ENCODE measurements around the gene FGD2. TPM values are rescaled to one million over a fixed set of nuclear protein-coding genes. Genes with fewer than 3 reads are reported as not detected.

The FGD2 gene
- total RNA-seq, 1 donor from 2014 or later, result not detected

DNA sequence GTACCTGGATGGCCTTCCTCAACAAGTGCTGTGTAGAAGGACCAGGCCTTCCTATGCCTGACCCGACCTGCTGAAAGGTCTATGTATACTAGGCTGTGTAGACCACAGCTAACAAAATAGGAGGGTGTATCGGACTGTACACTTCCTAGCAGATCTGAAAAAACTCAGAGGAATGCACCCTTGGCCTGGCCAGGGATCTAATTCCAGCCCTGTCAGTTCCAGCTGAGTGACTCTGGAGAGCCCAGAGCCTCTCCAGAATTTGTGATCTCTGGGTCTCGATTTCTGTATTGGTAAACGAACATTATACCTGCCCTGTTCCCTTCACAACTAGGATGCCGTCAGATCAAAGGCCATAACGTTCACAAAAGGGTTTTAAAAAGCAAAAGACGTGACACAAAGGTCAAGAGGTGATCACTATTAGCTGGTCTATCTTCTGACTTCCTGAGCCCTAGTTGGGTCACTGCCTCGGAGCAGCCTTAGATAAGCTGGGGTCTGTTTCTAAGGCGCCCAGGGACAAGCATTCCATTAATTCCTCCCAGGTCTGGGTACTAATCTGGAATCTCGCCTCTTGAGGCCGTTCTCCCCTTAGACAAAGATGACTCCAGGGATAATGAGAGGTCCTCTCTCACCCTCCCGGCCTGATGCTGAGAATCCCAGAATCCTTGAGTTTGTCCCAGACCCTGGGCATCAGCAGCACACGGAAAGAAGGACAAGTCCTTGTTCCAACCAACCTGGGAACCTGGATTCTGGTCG lies 33.4 kb upstream of the FGD2 start:
- Mint-ChIP-seq H3K4me1 (ENCODE audit: unreplicated experiment) (peaks cover 6% of the 10 kb centered on the region), H3K36me3 (ENCODE audit: unreplicated experiment) (peaks cover 65% of the 10 kb centered on the region), H3K27me3 (ENCODE audit: unreplicated experiment) (no peaks in the 10 kb centered on the region), H3K9me3 (ENCODE audit: unreplicated experiment) (no peaks in the 10 kb centered on the region), H3K27ac (ENCODE audit: unreplicated experiment) (no peak overlapping the region), H3K4me3 (ENCODE audit: unreplicated experiment) (no peak overlapping the region)
- DNase-seq (ENCODE audit: extremely low spot score, unreplicated experiment), result no peak
- TF ChIP-seq, protein P1, sequence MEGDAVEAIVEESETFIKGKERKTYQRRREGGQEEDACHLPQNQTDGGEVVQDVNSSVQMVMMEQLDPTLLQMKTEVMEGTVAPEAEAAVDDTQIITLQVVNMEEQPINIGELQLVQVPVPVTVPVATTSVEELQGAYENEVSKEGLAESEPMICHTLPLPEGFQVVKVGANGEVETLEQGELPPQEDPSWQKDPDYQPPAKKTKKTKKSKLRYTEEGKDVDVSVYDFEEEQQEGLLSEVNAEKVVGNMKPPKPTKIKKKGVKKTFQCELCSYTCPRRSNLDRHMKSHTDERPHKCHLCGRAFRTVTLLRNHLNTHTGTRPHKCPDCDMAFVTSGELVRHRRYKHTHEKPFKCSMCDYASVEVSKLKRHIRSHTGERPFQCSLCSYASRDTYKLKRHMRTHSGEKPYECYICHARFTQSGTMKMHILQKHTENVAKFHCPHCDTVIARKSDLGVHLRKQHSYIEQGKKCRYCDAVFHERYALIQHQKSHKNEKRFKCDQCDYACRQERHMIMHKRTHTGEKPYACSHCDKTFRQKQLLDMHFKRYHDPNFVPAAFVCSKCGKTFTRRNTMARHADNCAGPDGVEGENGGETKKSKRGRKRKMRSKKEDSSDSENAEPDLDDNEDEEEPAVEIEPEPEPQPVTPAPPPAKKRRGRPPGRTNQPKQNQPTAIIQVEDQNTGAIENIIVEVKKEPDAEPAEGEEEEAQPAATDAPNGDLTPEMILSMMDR (IDR thresholded peaks at IDR 0.05), result no peak

DNA sequence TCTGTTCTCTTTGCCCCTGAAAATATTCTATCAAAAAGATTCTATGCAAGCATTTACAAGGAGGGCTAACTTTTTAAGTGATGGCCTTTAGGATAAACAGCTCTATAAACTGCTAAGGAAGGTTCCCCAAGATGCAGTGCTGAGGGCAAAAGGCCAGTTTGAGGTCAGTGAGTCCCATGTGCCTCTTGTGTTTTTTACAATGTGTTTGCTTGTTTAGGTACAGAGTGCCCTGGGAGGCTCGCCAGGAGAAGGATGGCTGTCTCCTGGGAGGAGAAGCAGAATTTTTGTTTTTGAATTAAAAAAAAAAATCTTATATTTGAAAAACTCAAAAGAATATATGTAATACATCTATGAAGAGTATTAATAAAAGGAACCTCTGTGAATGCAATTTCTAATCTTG lies 32.3 kb upstream of the FGD2 start:
- Mint-ChIP-seq H3K4me1 (ENCODE audit: unreplicated experiment) (peaks cover 6% of the 10 kb centered on the region), H3K4me3 (ENCODE audit: unreplicated experiment) (no peak overlapping the region), H3K27ac (ENCODE audit: unreplicated experiment) (no peak overlapping the region), H3K27me3 (ENCODE audit: unreplicated experiment) (no peaks in the 10 kb centered on the region), H3K9me3 (ENCODE audit: unreplicated experiment) (no peaks in the 10 kb centered on the region), H3K36me3 (ENCODE audit: unreplicated experiment) (peaks cover 66% of the 10 kb centered on the region)
- no peak for DNase-seq (ENCODE audit: extremely low spot score, unreplicated experiment)
- TF ChIP-seq, protein P1 (IDR thresholded peaks at IDR 0.05), result no peak

DNA sequence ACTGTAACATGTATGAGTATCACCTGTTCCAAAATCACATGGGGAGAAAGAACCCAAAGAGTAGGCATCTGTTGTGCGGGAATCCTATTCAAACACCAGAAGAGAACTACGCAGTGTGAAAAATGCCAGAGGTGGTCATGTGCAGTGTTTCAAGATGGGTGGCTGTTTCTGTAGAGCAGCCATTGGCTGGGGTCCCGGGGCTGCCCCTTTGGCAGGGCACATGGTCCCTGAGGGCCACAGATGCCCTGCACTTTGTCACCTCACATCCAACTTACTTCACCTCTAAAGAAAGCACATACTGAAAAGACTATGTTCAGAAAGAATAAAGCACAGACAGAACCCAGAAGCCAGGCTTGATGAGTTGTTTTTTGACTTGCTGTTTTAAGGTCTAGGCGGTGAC lies 31.8 kb upstream of the FGD2 start:
- TF ChIP-seq, protein P1 (IDR thresholded peaks at IDR 0.05), result no peak
- H3K36me3 Mint-ChIP-seq (ENCODE audit: unreplicated experiment), result peaks cover 62% of the 10 kb centered on the region
- no peak for DNase-seq (ENCODE audit: extremely low spot score, unreplicated experiment)
- H3K4me3 Mint-ChIP-seq (ENCODE audit: unreplicated experiment), result no peak overlapping the region
- no peak overlapping the region for H3K27ac Mint-ChIP-seq (ENCODE audit: unreplicated experiment)
- H3K9me3 Mint-ChIP-seq (ENCODE audit: unreplicated experiment), result no peaks in the 10 kb centered on the region
- no peaks in the 10 kb centered on the region for H3K27me3 Mint-ChIP-seq (ENCODE audit: unreplicated experiment)
- H3K4me1 Mint-ChIP-seq (ENCODE audit: unreplicated experiment), result peaks cover 4% of the 10 kb centered on the region

DNA sequence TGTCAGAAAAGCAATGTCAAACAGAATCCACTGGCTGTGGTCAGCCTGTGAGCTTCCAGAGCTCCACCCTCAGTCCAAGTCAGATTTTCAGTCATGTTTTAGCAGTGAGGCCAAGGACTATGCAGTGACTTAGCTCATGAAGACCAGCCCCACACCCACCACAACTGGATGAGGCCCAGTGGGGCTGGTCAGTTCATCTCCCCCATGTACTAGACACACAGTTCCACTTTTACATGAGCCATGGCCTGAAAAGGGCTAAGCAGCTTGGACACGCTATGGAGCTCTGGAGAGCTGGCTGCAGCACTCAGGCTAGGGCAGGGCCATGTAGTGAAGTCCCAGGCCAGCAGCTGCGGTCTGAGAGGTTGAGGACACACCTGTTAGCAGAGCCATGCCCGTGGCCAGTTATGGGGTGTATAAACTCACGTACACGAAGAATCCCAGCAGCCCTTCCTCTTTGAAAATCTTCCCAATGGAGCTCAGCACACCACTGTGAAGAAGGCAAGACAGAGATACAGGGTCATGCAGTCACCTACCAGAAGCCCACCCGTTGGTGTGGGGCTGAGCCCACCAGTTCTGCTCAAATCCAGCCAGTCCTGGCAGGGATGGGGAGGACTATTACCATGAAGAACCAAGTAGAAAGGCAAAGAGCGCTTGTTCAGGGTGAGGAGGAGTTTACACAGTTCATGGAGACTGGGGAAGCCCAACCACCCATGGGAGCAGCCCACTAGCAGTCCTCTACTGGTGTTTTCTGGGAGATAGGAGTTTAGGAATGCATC lies 30.0 kb upstream of the FGD2 start:
- Mint-ChIP-seq H3K4me3 (ENCODE audit: unreplicated experiment) (no peak overlapping the region), H3K36me3 (ENCODE audit: unreplicated experiment) (peaks cover 58% of the 10 kb centered on the region), H3K27ac (ENCODE audit: unreplicated experiment) (no peak overlapping the region), H3K27me3 (ENCODE audit: unreplicated experiment) (no peaks in the 10 kb centered on the region), H3K9me3 (ENCODE audit: unreplicated experiment) (no peaks in the 10 kb centered on the region), H3K4me1 (ENCODE audit: unreplicated experiment) (peaks cover 11% of the 10 kb centered on the region)
- no peak for DNase-seq (ENCODE audit: extremely low spot score, unreplicated experiment)
- TF ChIP-seq, protein P1 (IDR thresholded peaks at IDR 0.05), result no peak

DNA sequence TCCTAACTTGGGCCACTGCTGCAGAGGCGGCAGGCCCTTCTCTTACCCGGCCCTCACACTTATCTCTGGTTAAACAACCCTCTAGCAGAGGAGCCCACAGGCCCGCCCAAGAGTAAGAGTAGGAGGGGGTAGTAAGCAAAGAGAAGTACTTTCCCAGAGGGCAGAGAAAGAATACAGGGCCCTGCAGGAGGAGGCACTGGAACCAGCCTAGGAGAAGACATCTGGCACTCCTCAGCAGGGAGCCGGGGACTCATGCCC lies 29.5 kb upstream of the FGD2 start:
- Mint-ChIP-seq H3K4me3 (ENCODE audit: unreplicated experiment) (no peak overlapping the region), H3K4me1 (ENCODE audit: unreplicated experiment) (peaks cover 15% of the 10 kb centered on the region), H3K9me3 (ENCODE audit: unreplicated experiment) (no peaks in the 10 kb centered on the region), H3K36me3 (ENCODE audit: unreplicated experiment) (peaks cover 58% of the 10 kb centered on the region), H3K27ac (ENCODE audit: unreplicated experiment) (no peak overlapping the region), H3K27me3 (ENCODE audit: unreplicated experiment) (no peaks in the 10 kb centered on the region)
- DNase-seq (ENCODE audit: extremely low spot score, unreplicated experiment), result no peak
- TF ChIP-seq, protein P1 (IDR thresholded peaks at IDR 0.05), result no peak

Data from osteocyte (in vitro differentiated cells).